K562 (cell line): Measurements from ENCODE around the gene CACNB2. TPM values are rescaled to one million over a fixed set of nuclear protein-coding genes. Genes with fewer than 3 reads are reported as not detected.

ENCODE experiments used
- ATAC-seq: fragments of 200-7000 bp; cut with Tn5 transposase; 3 replicates; pipeline ENCODE4 v1.9.1; 2020; ENCODE audit warnings: moderate library complexity
- BruUV-seq: library from RNA; stranded (reverse); fragments of 400-500 nt; replicated peaks from 2 replicates; lab custom pipeline; 2021; lab: Mats Ljungman, UMichigan
- CTCF ChIA-PET: fragments of 300-600 bp; formaldehyde crosslinking; extraction: SDS; loops from one replicate; lab custom pipeline; 2021; ENCODE audit warnings: low intra/inter-chr PET ratio; lab: Yijun Ruan, JAX
- POLR2A ChIA-PET: fragments of 300-600, 350-650 bp; sonication (Branson Sonifier 250); formaldehyde crosslinking; extraction: SDS; loops from one replicate; lab custom pipeline; 2021; ENCODE audit warnings: antibody characterized with exemption, inconsistent platforms; lab: Yijun Ruan, JAX
- DNase-seq, 4 experiments: peaks; one replicate each; pipeline versions ENCODE4 v3.0.0 to v3.0.0-alpha.2; 2011 to 2018; ENCODE audit warnings: low spot score in 3 of 4, mixed read lengths in 3 of 4; ENCODE audit errors: extremely low read depth in 1 of 4
- FAIRE-seq: peaks from 2 replicates; lab custom pipeline; 2011; peaks lifted over from hg19 to GRCh38; lab: Jason Lieb, UNC
- H2AFZ ChIP-seq: 2 replicates; pipeline ENCODE4 v1.6.0; 2011; ENCODE audit warnings: low read depth, low read length, control low read depth, inconsistent platforms
- H3K27ac ChIP-seq: fragments of 200-600 bp; 3 replicates; pipeline ENCODE4 v1.8.0; 2011; ENCODE audit warnings: low read depth, mild to moderate bottlenecking, control low read depth, inconsistent platforms, low read length, moderate library complexity, mixed read lengths; ENCODE audit errors: extremely low read depth
- H3K27me3 ChIP-seq, 2 experiments: fragments of 300-600 bp in 1 of 2; 2 replicates in 1 of 2; 3 replicates in 1 of 2; pipeline versions ENCODE4 v1.6.0 to v1.8.0; 2011; ENCODE audit warnings: inconsistent platforms in 2 of 2, low read length in 2 of 2, mild to moderate bottlenecking in 1 of 2, mixed read lengths in 1 of 2, moderate library complexity in 1 of 2; ENCODE audit not compliant: control insufficient read depth in 2 of 2, insufficient read depth in 2 of 2
- H3K36me3 ChIP-seq: fragments of 300-600 bp; 3 replicates; pipeline ENCODE4 v1.8.0; 2011; ENCODE audit warnings: mild to moderate bottlenecking, low read length, inconsistent platforms; ENCODE audit not compliant: control insufficient read depth, insufficient read depth
- H3K4me1 ChIP-seq, 2 experiments: fragments of 200-600 bp in 1 of 2; replicated peaks in 1 of 2; 2 replicates in 1 of 2; 3 replicates in 1 of 2; pipeline versions ENCODE4 v1.5.1 to v1.8.0; 2011; ENCODE audit warnings: inconsistent platforms in 2 of 2, low read length in 2 of 2, mild to moderate bottlenecking in 1 of 2, mixed read lengths in 1 of 2, moderate library complexity in 1 of 2; ENCODE audit not compliant: control insufficient read depth in 2 of 2, insufficient read depth in 2 of 2
- H3K4me2 ChIP-seq: 2 replicates; pipeline ENCODE4 v1.6.1; 2011; ENCODE audit warnings: low read length, control low read depth, inconsistent platforms, mixed read lengths; ENCODE audit not compliant: insufficient read depth
- H3K4me3 ChIP-seq: fragments of 200-600 bp; sonication (generic), shearing (Covaris generic); 2 replicates; pipeline ENCODE4 v1.5.1; 2016; ENCODE audit warnings: control low read depth, inconsistent platforms
- H3K79me2 ChIP-seq: fragments of 200-600 bp; 3 replicates; pipeline ENCODE4 v1.8.0; 2011; ENCODE audit warnings: low read length, inconsistent platforms; ENCODE audit not compliant: control insufficient read depth, insufficient read depth
- H3K9ac ChIP-seq, 2 experiments: 2 replicates each; pipeline versions ENCODE4 v1.6.0 to v1.6.1; 2011; ENCODE audit warnings: low read depth in 2 of 2, low read length in 2 of 2, control low read depth in 1 of 2, inconsistent platforms in 1 of 2, mild to moderate bottlenecking in 1 of 2, mixed read lengths in 1 of 2; ENCODE audit not compliant: insufficient read depth in 1 of 2
- H3K9me1 ChIP-seq: one replicate; pipeline ENCODE4 v1.6.0; 2011; ENCODE audit warnings: inconsistent platforms, mild to moderate bottlenecking, low read length, moderate library complexity; ENCODE audit not compliant: control insufficient read depth, insufficient read depth
- H3K9me3 ChIP-seq: replicated peaks from 2 replicates; pipeline ENCODE4 v1.5.1; 2011; ENCODE audit warnings: low read depth, low read length, inconsistent platforms; ENCODE audit not compliant: control insufficient read depth, insufficient read depth
- H4K20me1 ChIP-seq: replicated peaks from 2 replicates; pipeline ENCODE4 v1.6.1; 2011; ENCODE audit warnings: low read length, inconsistent platforms, mixed read lengths; ENCODE audit not compliant: control insufficient read depth, insufficient read depth
- AFF4 ChIP-seq: sonication (generic); formaldehyde crosslinking; IDR thresholded peaks from 2 replicates; pipeline ENCODE4 v1.8.0; 2023; ENCODE audit warnings: mild to moderate bottlenecking, missing genetic modification reagents
- RUNX1 ChIP-seq: sonication (generic); IDR thresholded peaks from 2 replicates; pipeline ENCODE4 v1.6.1; 2016; ENCODE audit warnings: antibody characterized with exemption, low read depth
- SMAD2 ChIP-seq: fragments of 150-350 bp; IDR thresholded peaks from 2 replicates; pipeline ENCODE4 v1.6.1; 2014; ENCODE audit warnings: low read depth, mild to moderate bottlenecking, low read length
- TFAM ChIP-seq: fragments of 250-450 bp; sonication (Bioruptor Pico); conservative IDR thresholded peaks from 2 replicates; pipeline ENCODE4 v1.5.0; 2021; ENCODE audit warnings: mild to moderate bottlenecking, moderate library complexity
- ZKSCAN8 ChIP-seq: fragments of 200-800 bp; sonication (Bioruptor generic); IDR thresholded peaks from 2 replicates; pipeline ENCODE4 v1.6.1; 2016; ENCODE audit warnings: missing genetic modification characterization, missing compliant biosample characterization
- ZNF280A ChIP-seq: fragments of 450-650 bp; IDR thresholded peaks from 2 replicates; pipeline ENCODE4 v1.6.1; 2018; ENCODE audit warnings: mild to moderate bottlenecking, low read depth; ENCODE audit not compliant: partially characterized antibody
- ZNF384 ChIP-seq: IDR thresholded peaks from 2 replicates; pipeline ENCODE4 v1.6.1; 2012; ENCODE audit warnings: low read depth, low read length, improper control_type of control experiment
- WGBS: fragments of 100-300 bp; shearing (Covaris generic); methylation state at CpG from one replicate; pipeline ENCODE4 v1.1.6; 2016; ENCODE audit warnings: low coverage, mixed read lengths; ENCODE audit not compliant: insufficient coverage; ENCODE audit errors: missing lambda C conversion rate; 5-methylcytosine and 5-hydroxymethylcytosine counted together
- in situ Hi-C: fragments of 300-500 bp; cut with MboI; formaldehyde crosslinking; loops from 4 replicates; pipeline ENCODE4 v1.15.0; 2018; ENCODE audit warnings: inconsistent platforms, mixed read lengths
- intact Hi-C: fragments of 100-400 bp; cut with micrococcal nuclease; formaldehyde crosslinking; loops from 2 replicates; pipeline ENCODE4 v1.14.2; 2022
- polyA plus RNA-seq, 8 experiments: library from polyadenylated mRNA; depleted of rRNA in 4 of 8; stranded (reverse) in 5 of 8; unstranded in 3 of 8; fragments of >200 nt; fragmentation: Nextera tagmentation in 2 of 8; fragmentation: Illumina TruSeq in 1 of 8; extraction: Ambion mirVana in 2 of 8; extraction: Trizol in 1 of 8; gene quantifications; 2 replicates each; pipeline versions ENCODE4 v1.2.1 to v1.2.3, GENCODE V29; 2011 to 2014; ENCODE audit warnings: inconsistent platforms in 1 of 8, missing spikeins in 1 of 8
- total RNA-seq, 7 experiments: library from RNA; depleted of rRNA in 6 of 7; stranded (reverse); fragments of >200 nt in 6 of 7; fragmentation: Illumina TruSeq in 2 of 7; extraction: Trizol in 2 of 7; gene quantifications; 2 replicates each; pipeline versions ENCODE4 v1.2.1 to v1.2.3, GENCODE V29; 2011 to 2021; ENCODE audit warnings: low replicate concordance in 1 of 7
- TF ChIP-seq, protein P1 (sequence below): fragments of 450-650 bp; formaldehyde crosslinking; IDR thresholded peaks from 2 replicates; pipeline ENCODE4 v1.4.0; 2022; ENCODE audit warnings: missing genetic modification characterization
- TF ChIP-seq, protein P2 (sequence below): fragments of 450-650 bp; formaldehyde crosslinking; IDR thresholded peaks from 2 replicates; pipeline ENCODE4 v1.4.0; 2020; ENCODE audit warnings: mild to moderate bottlenecking

CACNB2 gene
- total and polyA plus RNA-seq, 9 of the 15 experiments (the other 6 are each of a cell fraction or from before 2014, with no cell fraction given), result 1.8 to 2.2 TPM; not detected in 7

DNA sequence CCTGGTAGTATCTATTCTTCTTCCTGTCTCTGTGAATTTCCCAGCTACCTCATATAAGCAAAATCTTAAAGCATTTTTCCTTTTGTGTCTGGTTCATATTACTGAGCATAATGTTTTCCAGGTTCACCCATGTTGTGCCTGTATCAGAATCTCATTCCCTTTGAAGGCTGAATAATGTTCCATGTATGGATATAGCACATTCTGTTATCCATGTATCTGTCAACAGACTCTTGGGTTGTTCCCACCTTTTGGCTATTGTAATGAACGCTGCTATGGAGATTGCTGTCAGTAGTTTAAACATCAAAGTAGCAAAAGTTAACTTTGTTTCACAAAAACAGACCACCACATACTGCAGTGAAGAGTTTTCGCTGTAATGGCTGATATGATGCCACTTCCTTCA, 411.2 kb downstream of the CACNB2 start:
- intact Hi-C loops (no loop called here), in situ Hi-C loops (no loop called here)
- Histone ChIP-seq H3K27me3 (no peaks in the 10 kb centered on the region), H3K27ac (no peak overlapping the region), H3K4me2 (no peak overlapping the region), H3K79me2 (no peaks in the 10 kb centered on the region), H3K9me1 (no peaks in the 10 kb centered on the region), H2AFZ (no peak overlapping the region), H3K4me3 (no peak overlapping the region), H3K9ac (no peak overlapping the region), H3K9me3 (peaks cover 3% of the 10 kb centered on the region; the same call in 1 of the 2 replicates), H4K20me1 (no peaks in the 10 kb centered on the region), H3K36me3 (peaks cover 43% of the 10 kb centered on the region), H3K4me1 (no peaks in the 10 kb centered on the region)
- no TSS peak for BruUV-seq
- no peak for TF ChIP-seq ZNF280A
- TF ChIP-seq, protein P1, sequence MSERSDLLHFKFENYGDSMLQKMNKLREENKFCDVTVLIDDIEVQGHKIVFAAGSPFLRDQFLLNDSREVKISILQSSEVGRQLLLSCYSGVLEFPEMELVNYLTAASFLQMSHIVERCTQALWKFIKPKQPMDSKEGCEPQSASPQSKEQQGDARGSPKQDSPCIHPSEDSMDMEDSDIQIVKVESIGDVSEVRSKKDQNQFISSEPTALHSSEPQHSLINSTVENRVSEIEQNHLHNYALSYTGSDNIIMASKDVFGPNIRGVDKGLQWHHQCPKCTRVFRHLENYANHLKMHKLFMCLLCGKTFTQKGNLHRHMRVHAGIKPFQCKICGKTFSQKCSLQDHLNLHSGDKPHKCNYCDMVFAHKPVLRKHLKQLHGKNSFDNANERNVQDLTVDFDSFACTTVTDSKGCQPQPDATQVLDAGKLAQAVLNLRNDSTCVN (CRISPR knock-in tag), result no peak
- TF ChIP-seq ZKSCAN8 (CRISPR knock-in tag), result no peak
- TF ChIP-seq RUNX1, result no peak
- TF ChIP-seq AFF4 (CRISPR knock-in tag), result no peak
- no peak for TF ChIP-seq SMAD2
- no peak for TF ChIP-seq ZNF384
- no peak for TF ChIP-seq TFAM (CRISPR knock-in tag)
- TF ChIP-seq, protein P2, sequence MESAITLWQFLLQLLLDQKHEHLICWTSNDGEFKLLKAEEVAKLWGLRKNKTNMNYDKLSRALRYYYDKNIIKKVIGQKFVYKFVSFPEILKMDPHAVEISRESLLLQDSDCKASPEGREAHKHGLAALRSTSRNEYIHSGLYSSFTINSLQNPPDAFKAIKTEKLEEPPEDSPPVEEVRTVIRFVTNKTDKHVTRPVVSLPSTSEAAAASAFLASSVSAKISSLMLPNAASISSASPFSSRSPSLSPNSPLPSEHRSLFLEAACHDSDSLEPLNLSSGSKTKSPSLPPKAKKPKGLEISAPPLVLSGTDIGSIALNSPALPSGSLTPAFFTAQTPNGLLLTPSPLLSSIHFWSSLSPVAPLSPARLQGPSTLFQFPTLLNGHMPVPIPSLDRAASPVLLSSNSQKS, result no peak
- no peak for DNase-seq
- FAIRE-seq, result no peak
- CTCF ChIA-PET, result no interaction called here
- POLR2A ChIA-PET, result no interaction called here
- no peak for ATAC-seq
- 93% methylated on average over 2 of the region's 2 CpGs for WGBS
